Esophagus muscularis mucosa (tissue), 4 donors: Measurements from ENCODE around the gene LYPLA2. TPM values are rescaled to one million over a fixed set of nuclear protein-coding genes. Genes with fewer than 3 reads are reported as not detected.
"Not testable (repeated sequence)": the region's sequence is repeated elsewhere in the genome, so short reads cannot be mapped to it uniquely, and the experiment has no call there.

Experiments used
- DNase-seq: peaks from one replicate; pipeline ENCODE4 v3.0.0-alpha.2; 2017; ENCODE audit errors: extremely low spot score
- H3K27ac ChIP-seq, 4 donors: fragments of 200-600 bp; sonication (generic); replicated peaks in 1 of 4; 1 replicate in 3 of 4; 2 replicates in 1 of 4; pipeline ENCODE4 v1.5.1; 2016 to 2019; ENCODE audit warnings: mild to moderate bottlenecking in 1 of 4
- H3K27me3 ChIP-seq, 4 donors: fragments of 200-600 bp; sonication (generic); one replicate each; pipeline versions ENCODE4 v1.5.1 to v1.6.0; 2016 to 2019
- H3K36me3 ChIP-seq, 4 donors: fragments of 200-600 bp; sonication (generic); one replicate each; pipeline ENCODE4 v1.5.1; 2016 to 2019
- H3K4me1 ChIP-seq, 4 donors: fragments of 200-600 bp; sonication (generic); one replicate each; pipeline ENCODE4 v1.5.1; 2016 to 2019
- H3K4me3 ChIP-seq, 4 donors: fragments of 200-600 bp; sonication (generic); 1 replicate in 2 of 4; 2 replicates in 2 of 4; pipeline ENCODE4 v1.5.1; 2016 to 2019; ENCODE audit warnings: mild to moderate bottlenecking in 4 of 4, moderate library complexity in 1 of 4
- H3K9me3 ChIP-seq, 4 donors: fragments of 200-600 bp; sonication (generic); 1 replicate in 3 of 4; 2 replicates in 1 of 4; pipeline ENCODE4 v1.5.1; 2016 to 2019
- EP300 ChIP-seq: sonication (generic); formaldehyde crosslinking; IDR thresholded peaks from one replicate; pipeline ENCODE4 v1.6.1; 2017; ENCODE audit warnings: antibody characterized with exemption
- POLR2A ChIP-seq: fragments of 450-650 bp; IDR thresholded peaks from one replicate; pipeline ENCODE4 v1.6.1; 2017; ENCODE audit warnings: antibody characterized with exemption, moderate library complexity, mild to moderate bottlenecking, low read depth
- POLR2AphosphoS5 ChIP-seq, 2 donors: sonication (generic); formaldehyde crosslinking; IDR thresholded peaks; one replicate each; pipeline ENCODE4 v1.6.1; 2017; ENCODE audit warnings: antibody characterized with exemption in 2 of 2
- WGBS: methylation state at CpG from one replicate; pipeline ENCODE4 v1.1.5; 2018; 5-methylcytosine and 5-hydroxymethylcytosine counted together
- intact Hi-C: fragments of 100-400 bp; cut with DNase I; formaldehyde crosslinking; loops from one replicate; pipeline ENCODE4 v1.15.1; 2023
- total RNA-seq, 4 donors: library from RNA; depleted of rRNA; stranded (reverse); fragments of >200 nt; gene quantifications; one replicate each; pipeline versions ENCODE4 v1.1.0 to v1.2.1, GENCODE V29; 2016
- TF ChIP-seq, protein P1 (sequence below), 3 experiments: fragments of 200-600 bp in 2 of 3; fragments of 450-650 bp in 1 of 3; sonication (generic) in 2 of 3; IDR thresholded peaks; one replicate each; pipeline ENCODE4 v1.5.1; 2017 to 2019; ENCODE audit warnings: antibody characterized with exemption in 3 of 3, mild to moderate bottlenecking in 2 of 3, moderate library complexity in 1 of 3

LYPLA2 gene
- total RNA-seq, 4 donors from 2014 or later = 32.8 to 51.4 (median 40.8) TPM

GRCh38 chr1:23799570-23800399, 8.8 kb downstream of the LYPLA2 start:
- intact Hi-C loops = no loop called here
- peaks cover 0 to 54% (median 45%) of the 10 kb centered on the region in 4 donors for H3K36me3 ChIP-seq

DNA sequence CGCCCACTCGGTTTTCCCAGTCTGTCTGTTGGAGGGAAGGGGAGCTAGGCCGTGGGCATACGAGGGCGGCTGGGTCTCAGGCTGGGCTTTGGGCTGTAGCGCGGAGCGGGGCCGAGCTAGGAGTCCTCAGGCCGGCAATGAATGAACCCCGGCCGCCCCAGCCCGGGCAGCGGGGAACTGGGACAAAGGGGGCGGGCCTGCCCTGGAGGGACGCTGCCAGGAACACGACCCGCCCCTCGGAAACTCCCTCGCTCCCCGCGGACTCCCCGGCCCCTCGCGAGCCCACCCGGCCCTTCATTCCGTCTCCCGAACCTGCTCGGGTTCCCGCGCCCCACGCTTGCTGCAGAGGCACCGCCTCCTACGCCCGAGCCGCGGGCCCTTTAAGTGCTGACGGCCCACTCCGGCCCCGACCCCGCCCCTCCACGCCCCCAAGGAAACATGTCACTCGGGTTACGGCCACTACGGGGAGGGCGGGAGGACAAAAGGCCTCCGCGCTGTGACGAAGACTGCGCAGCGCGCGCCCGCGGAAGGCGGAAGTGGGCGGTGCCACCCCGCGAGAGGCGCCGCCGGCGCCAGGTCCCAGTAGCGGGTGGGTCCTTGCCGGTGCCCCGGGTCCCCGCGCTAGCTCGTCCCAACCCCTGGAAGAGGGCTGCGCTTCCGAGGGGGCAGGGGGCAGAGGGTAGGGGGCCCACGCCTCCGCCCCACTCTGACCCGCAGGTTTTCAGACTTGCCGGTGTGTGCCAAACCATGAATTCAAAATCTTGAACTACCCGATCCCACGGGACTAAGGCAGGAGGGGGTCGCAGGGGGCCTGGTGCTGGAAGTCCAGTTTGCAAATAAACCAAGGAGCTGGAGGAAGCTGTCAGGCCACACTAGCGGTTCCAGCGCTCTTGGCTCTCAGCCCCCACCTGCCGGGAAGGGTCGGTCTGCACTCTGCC, 9.7 kb downstream of the LYPLA2 start, which contains the start of gene GALE:
GALE (minus strand) TSS at position 355 of the 938 bp plus-strand sequence. CDS start 1,747 bp downstream, outside the sequence.
- H3K4me3 ChIP-seq = peak within 1 kb of the TSS; percentile 78 to 98 (median 92)
- peaks cover 0 to 58% (median 40%) of the 10 kb centered on the region in 4 donors for H3K36me3 ChIP-seq
- TF ChIP-seq, protein P1, sequence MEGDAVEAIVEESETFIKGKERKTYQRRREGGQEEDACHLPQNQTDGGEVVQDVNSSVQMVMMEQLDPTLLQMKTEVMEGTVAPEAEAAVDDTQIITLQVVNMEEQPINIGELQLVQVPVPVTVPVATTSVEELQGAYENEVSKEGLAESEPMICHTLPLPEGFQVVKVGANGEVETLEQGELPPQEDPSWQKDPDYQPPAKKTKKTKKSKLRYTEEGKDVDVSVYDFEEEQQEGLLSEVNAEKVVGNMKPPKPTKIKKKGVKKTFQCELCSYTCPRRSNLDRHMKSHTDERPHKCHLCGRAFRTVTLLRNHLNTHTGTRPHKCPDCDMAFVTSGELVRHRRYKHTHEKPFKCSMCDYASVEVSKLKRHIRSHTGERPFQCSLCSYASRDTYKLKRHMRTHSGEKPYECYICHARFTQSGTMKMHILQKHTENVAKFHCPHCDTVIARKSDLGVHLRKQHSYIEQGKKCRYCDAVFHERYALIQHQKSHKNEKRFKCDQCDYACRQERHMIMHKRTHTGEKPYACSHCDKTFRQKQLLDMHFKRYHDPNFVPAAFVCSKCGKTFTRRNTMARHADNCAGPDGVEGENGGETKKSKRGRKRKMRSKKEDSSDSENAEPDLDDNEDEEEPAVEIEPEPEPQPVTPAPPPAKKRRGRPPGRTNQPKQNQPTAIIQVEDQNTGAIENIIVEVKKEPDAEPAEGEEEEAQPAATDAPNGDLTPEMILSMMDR (IDR thresholded peaks at IDR 0.05) = peak in 1 of 3 experiments; percentile 25
- TF ChIP-seq EP300 (no peak), POLR2A (peak; percentile 83), POLR2AphosphoS5 (IDR thresholded peaks at IDR 0.05) (peak; percentile 94 to 96)
- intact Hi-C loops = no loop called here
- peaks cover 21 to 37% (median 26%) of the 10 kb centered on the region in 4 donors for H3K4me1 ChIP-seq
- WGBS = 0% methylated on average over 36 of the region's 82 CpGs
- H3K27me3 ChIP-seq = no peaks in the 10 kb centered on the region
- DNase-seq = peak; percentile 99
- peak within 1 kb of the TSS; percentile 91 to 98 (median 95) for H3K27ac ChIP-seq
- no peaks in the 10 kb centered on the region for H3K9me3 ChIP-seq

More at GRCh38 chr1:23799570-23800399, 8.8 kb downstream of the LYPLA2 start:
- no peaks in the 10 kb centered on the region for H3K27me3 ChIP-seq
- H3K4me1 ChIP-seq = peaks cover 21 to 37% (median 26%) of the 10 kb centered on the region in 4 donors
- H3K27ac ChIP-seq = peak overlapping the region; percentile 91 to 98 (median 95)
- TF ChIP-seq EP300 (no peak), POLR2A (no peak), POLR2AphosphoS5 (IDR thresholded peaks at IDR 0.05) (peak; percentile 76 to 80)
- TF ChIP-seq, protein P1 (IDR thresholded peaks at IDR 0.05) = no peak
- no peaks in the 10 kb centered on the region for H3K9me3 ChIP-seq
- DNase-seq = no peak
- peak overlapping the region; percentile 78 to 98 (median 92) for H3K4me3 ChIP-seq
- WGBS = 2% methylated on average over 16 of the region's 48 CpGs

DNA sequence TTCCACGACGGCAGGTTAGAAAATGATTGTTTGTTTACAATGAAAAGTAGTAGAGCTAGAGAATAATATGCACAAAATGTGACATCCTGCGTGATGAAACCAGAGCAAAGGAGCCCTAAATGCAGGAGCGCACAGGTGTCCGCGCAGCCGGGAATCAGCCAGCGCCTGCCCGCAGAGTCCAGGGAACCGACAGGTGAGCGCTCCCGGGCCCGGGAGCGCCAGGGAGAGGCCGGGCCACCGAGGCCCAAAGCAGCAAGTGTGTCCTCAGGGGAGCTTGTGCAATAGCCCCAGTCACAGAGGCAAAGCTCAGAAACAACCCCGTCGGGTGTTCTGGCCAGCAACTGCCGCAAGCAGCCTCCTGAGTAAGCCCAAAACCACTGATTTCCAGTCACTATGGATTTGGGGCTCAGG, 10.4 kb downstream of the LYPLA2 start:
- no peak for DNase-seq
- no peak for TF ChIP-seq POLR2A
- no peak for TF ChIP-seq EP300
- TF ChIP-seq POLR2AphosphoS5 (IDR thresholded peaks at IDR 0.05) = no peak
- TF ChIP-seq, protein P1 (IDR thresholded peaks at IDR 0.05) = no peak
- peaks cover 0 to 58% (median 34%) of the 10 kb centered on the region in 4 donors for H3K36me3 ChIP-seq
- intact Hi-C loops = no loop called here
- H3K9me3 ChIP-seq = no peaks in the 10 kb centered on the region
- peak overlapping the region; percentile 91 to 98 (median 95) for H3K27ac ChIP-seq
- no peaks in the 10 kb centered on the region for H3K27me3 ChIP-seq
- peaks cover 21 to 33% (median 26%) of the 10 kb centered on the region in 4 donors for H3K4me1 ChIP-seq
- 21% methylated on average over 19 of the region's 19 CpGs for WGBS
- peak overlapping the region; percentile 78 to 98 (median 92) for H3K4me3 ChIP-seq

DNA sequence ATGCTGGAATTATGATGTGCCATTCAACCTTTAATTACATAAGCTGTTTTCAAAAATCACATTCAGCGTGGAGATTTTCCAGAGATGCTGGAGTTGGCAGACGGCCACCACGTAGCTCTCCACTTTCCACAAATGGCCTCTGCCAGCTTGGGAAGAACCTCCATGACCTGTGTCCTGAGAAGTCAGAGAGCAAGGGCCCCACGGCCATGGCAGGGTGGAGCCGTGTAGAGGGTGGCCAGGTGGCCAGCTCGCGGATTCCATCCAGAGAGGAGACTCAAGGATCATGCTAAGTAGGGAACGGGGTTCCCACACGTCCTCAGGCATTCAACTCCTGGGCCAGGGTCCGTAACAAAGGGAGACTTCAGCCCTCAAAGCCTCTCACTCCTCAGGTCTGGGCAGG, 10.9 kb downstream of the LYPLA2 start:
- Histone ChIP-seq H3K4me1 (peaks cover 21 to 31% (median 26%) of the 10 kb centered on the region in 4 donors), H3K4me3 (peak overlapping the region in 1 of 4 donors; percentile 98), H3K9me3 (no peaks in the 10 kb centered on the region), H3K27ac (peak overlapping the region; percentile 91 to 98 (median 95)), H3K27me3 (no peaks in the 10 kb centered on the region), H3K36me3 (peaks cover 0 to 58% (median 33%) of the 10 kb centered on the region in 4 donors)
- intact Hi-C loops = no loop called here
- no peak for TF ChIP-seq POLR2AphosphoS5 (IDR thresholded peaks at IDR 0.05)
- TF ChIP-seq POLR2A = peak; percentile 15
- no peak for TF ChIP-seq EP300
- TF ChIP-seq, protein P1 (IDR thresholded peaks at IDR 0.05) = no peak
- no peak for DNase-seq
- WGBS = 58% methylated on average over 10 of the region's 10 CpGs

- DNase-seq, H3K4me3 ChIP-seq, H3K27ac ChIP-seq, H3K27me3 ChIP-seq, H3K9me3 ChIP-seq, intact Hi-C loops: not testable (repeated sequence)
- Histone ChIP-seq H3K4me1 (peaks cover 21 to 31% (median 26%) of the 10 kb centered on the region in 4 donors), H3K36me3 (peaks cover 0 to 58% (median 33%) of the 10 kb centered on the region in 4 donors)
- 84% methylated on average over 7 of the region's 7 CpGs for WGBS
Measured at GRCh38 chr1:23802809-23803342, 11.9 kb downstream of the LYPLA2 start.
